GM23338 (cell line): ENCODE data around the gene NAALADL2. TPM values are rescaled to one million over a fixed set of nuclear protein-coding genes. Genes with fewer than 3 reads are reported as not detected.

Source experiments
- ATAC-seq: fragments of 200-7000 bp; cut with Tn5 transposase; 3 replicates; pipeline ENCODE4 v1.9.1; 2020
- DNase-seq: peaks from one replicate; pipeline ENCODE4 v3.0.0-alpha.2; 2015; ENCODE audit warnings: low spot score
- H2AFZ ChIP-seq: fragments of 200-600 bp; sonication (generic); 2 replicates; pipeline ENCODE4 v1.8.0; 2016; ENCODE audit warnings: antibody characterized with exemption, mild to moderate bottlenecking, moderate library complexity
- H3F3A ChIP-seq: fragments of 200-600 bp; sonication (generic); replicated peaks from 2 replicates; pipeline ENCODE4 v1.8.0; 2017; ENCODE audit warnings: antibody characterized with exemption, mixed run types, low read depth
- H3K27ac ChIP-seq: fragments of 200-600 bp; sonication (generic); 2 replicates; pipeline ENCODE4 v1.6.1; 2016; ENCODE audit warnings: low read depth
- H3K27me3 ChIP-seq: fragments of 200-600 bp; sonication (generic); 2 replicates; pipeline ENCODE4 v1.8.0; 2016; ENCODE audit warnings: mild to moderate bottlenecking, mixed run types, moderate library complexity; ENCODE audit not compliant: insufficient read depth
- H3K36me3 ChIP-seq: fragments of 200-600 bp; sonication (generic); 2 replicates; pipeline ENCODE4 v1.8.0; 2016; ENCODE audit warnings: mild to moderate bottlenecking; ENCODE audit not compliant: insufficient read depth
- H3K4me1 ChIP-seq: fragments of 200-600 bp; sonication (generic); 2 replicates; pipeline ENCODE4 v1.8.0; 2016; ENCODE audit warnings: mild to moderate bottlenecking, moderate library complexity; ENCODE audit not compliant: insufficient read depth
- H3K4me2 ChIP-seq: fragments of 200-600 bp; sonication (generic); 2 replicates; pipeline ENCODE4 v1.7.1; 2017; ENCODE audit warnings: mixed run types
- H3K4me3 ChIP-seq: fragments of 200-600 bp; sonication (generic); 2 replicates; pipeline ENCODE4 v1.6.1; 2016; ENCODE audit warnings: mixed run types
- H3K79me2 ChIP-seq: fragments of 200-600 bp; sonication (generic); replicated peaks from 2 replicates; pipeline ENCODE4 v1.8.0; 2017; ENCODE audit warnings: mild to moderate bottlenecking; ENCODE audit not compliant: insufficient read depth
- H3K9me2 ChIP-seq: fragments of 200-600 bp; sonication (generic); 2 replicates; pipeline ENCODE4 v1.8.0; 2017; ENCODE audit not compliant: insufficient read depth
- H4K20me1 ChIP-seq: fragments of 200-600 bp; sonication (generic); replicated peaks from 2 replicates; pipeline ENCODE4 v1.8.0; 2017; ENCODE audit warnings: mild to moderate bottlenecking; ENCODE audit not compliant: insufficient read depth
- H3K27ac Mint-ChIP-seq: 2 replicates; pipeline ENCODE4 v1.8.0; 2020; ENCODE audit warnings: inconsistent platforms, mild to moderate bottlenecking, moderate library complexity, mixed read lengths
- H3K27me3 Mint-ChIP-seq: 3 replicates; pipeline ENCODE4 v1.8.0; 2022; ENCODE audit warnings: low read depth, mild to moderate bottlenecking, moderate library complexity, mixed read lengths, inconsistent platforms; ENCODE audit not compliant: insufficient read depth, poor library complexity
- H3K36me3 Mint-ChIP-seq: 3 replicates; pipeline ENCODE4 v1.8.0; 2021; ENCODE audit warnings: low read depth, mild to moderate bottlenecking, inconsistent platforms, moderate library complexity, mixed read lengths
- H3K4me1 Mint-ChIP-seq: 3 replicates; pipeline ENCODE4 v1.8.0; 2020; ENCODE audit warnings: mild to moderate bottlenecking, inconsistent platforms, mixed read lengths
- H3K4me3 Mint-ChIP-seq: 3 replicates; pipeline ENCODE4 v1.8.0; 2021; ENCODE audit warnings: moderate library complexity, mild to moderate bottlenecking, inconsistent platforms, mixed read lengths
- H3K9me3 Mint-ChIP-seq: 3 replicates; pipeline ENCODE4 v1.8.0; 2020; ENCODE audit warnings: moderate library complexity, mild to moderate bottlenecking, inconsistent platforms, mixed read lengths
- CREB1 ChIP-seq: fragments of 250-450 bp; sonication (Bioruptor Pico); IDR thresholded peaks from 2 replicates; pipeline ENCODE4 v1.5.0; 2020; ENCODE audit warnings: low read depth, mild to moderate bottlenecking, moderate library complexity
- ETS1 ChIP-seq: IDR thresholded peaks from 2 replicates; pipeline ENCODE4 v1.6.1; 2016; ENCODE audit warnings: antibody characterized with exemption
- EZH2 ChIP-seq: fragments of 200-600 bp; sonication (generic); IDR thresholded peaks from one replicate; pipeline ENCODE4 v1.8.0; 2017; ENCODE audit warnings: antibody characterized with exemption, mild to moderate bottlenecking, low read depth; ENCODE audit not compliant: unreplicated experiment
- EZH2phosphoT487 ChIP-seq: fragments of 200-600 bp; sonication (generic); IDR thresholded peaks from one replicate; pipeline ENCODE4 v1.8.1; 2018; ENCODE audit warnings: antibody characterized with exemption; ENCODE audit not compliant: unreplicated experiment
- JUNB ChIP-seq: IDR thresholded peaks from one replicate; pipeline ENCODE4 v1.6.1; 2016; ENCODE audit warnings: antibody characterized with exemption; ENCODE audit not compliant: unreplicated experiment
- NANOG ChIP-seq: IDR thresholded peaks from 2 replicates; pipeline ENCODE4 v1.6.1; 2016; ENCODE audit warnings: antibody characterized with exemption, borderline replicate concordance
- POLR2AphosphoS5 ChIP-seq: IDR thresholded peaks from 2 replicates; pipeline ENCODE4 v1.6.1; 2016; ENCODE audit warnings: antibody characterized with exemption, low read depth
- REST ChIP-seq: IDR thresholded peaks from one replicate; pipeline ENCODE4 v1.6.1; 2018; ENCODE audit warnings: antibody characterized with exemption; ENCODE audit not compliant: unreplicated experiment
- STAT1 ChIP-seq: IDR thresholded peaks from one replicate; pipeline ENCODE4 v1.6.1; 2016; ENCODE audit warnings: antibody characterized with exemption; ENCODE audit not compliant: unreplicated experiment
- ZNF114 ChIP-seq: fragments of 250-450 bp; sonication (Bioruptor Pico); IDR thresholded peaks from 2 replicates; pipeline ENCODE4 v1.5.0; 2020; ENCODE audit warnings: mild to moderate bottlenecking, moderate library complexity
- ZNF331 ChIP-seq: fragments of 250-450 bp; sonication (Bioruptor Pico); IDR thresholded peaks from 2 replicates; pipeline ENCODE4 v1.5.0; 2020; ENCODE audit warnings: low read depth, mild to moderate bottlenecking, moderate library complexity
- ZNF462 ChIP-seq: fragments of 250-450 bp; sonication (Bioruptor Pico); IDR thresholded peaks from 2 replicates; pipeline ENCODE4 v1.5.0; 2020; ENCODE audit warnings: mild to moderate bottlenecking, moderate library complexity
- polyA plus RNA-seq: library from polyadenylated mRNA; unstranded; fragments of >200 nt; fragmentation: Nextera tagmentation; extraction: Ambion mirVana; gene quantifications from 2 replicates; pipeline ENCODE4 v1.2.1, GENCODE V29; 2016
- total RNA-seq: library from RNA; depleted of rRNA; stranded (reverse); fragments of >200 nt; shearing (Covaris generic); gene quantifications from 2 replicates; pipeline ENCODE4 v1.2.3, GENCODE V29; 2014
- TF ChIP-seq, protein P1 (sequence below), 2 experiments: fragments of 200-600 bp in 1 of 2; sonication (generic) in 1 of 2; conservative IDR thresholded peaks; 2 replicates each; pipeline versions ENCODE4 v1.5.1 to v1.6.1; 2016 to 2017; ENCODE audit warnings: antibody characterized with exemption in 2 of 2, low read depth in 2 of 2, mild to moderate bottlenecking in 2 of 2, moderate library complexity in 1 of 2

Gene NAALADL2
- total and polyA plus RNA-seq, 2 experiments from 2014 or later, result 1.6 to 2.6 TPM

DNA sequence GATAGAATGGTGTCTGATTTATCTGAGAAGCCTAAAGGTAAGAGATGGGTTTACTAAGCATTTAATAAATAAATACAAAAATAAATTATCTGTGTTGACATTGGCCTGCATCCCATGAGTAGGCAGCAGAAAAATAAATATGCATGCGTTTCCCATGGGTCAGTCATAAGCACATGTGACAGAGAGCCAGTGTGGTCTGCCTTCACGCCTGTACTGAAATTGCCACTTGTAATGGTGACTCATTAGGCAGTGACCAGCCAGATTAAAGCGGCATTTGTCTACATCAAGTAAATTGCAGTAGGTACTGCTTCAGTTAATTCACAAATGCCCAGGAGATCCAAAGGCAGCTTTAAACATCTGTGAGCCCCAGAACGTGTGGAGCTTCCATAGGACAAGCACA, 399.6 kb downstream of the NAALADL2 start:
- no peaks in the 10 kb centered on the region for H3F3A ChIP-seq
- H3K27ac Mint-ChIP-seq, result no peak overlapping the region
- H4K20me1 ChIP-seq, result no peaks in the 10 kb centered on the region
- TF ChIP-seq JUNB (no peak), REST (no peak), EZH2phosphoT487 (no peak), NANOG (no peak), ETS1 (no peak), ZNF331 (CRISPR knock-in tag) (no peak), EZH2 (no peak), POLR2AphosphoS5 (no peak), CREB1 (no peak), ZNF114 (no peak), ZNF462 (CRISPR knock-in tag) (no peak), STAT1 (no peak)
- TF ChIP-seq, protein P1, sequence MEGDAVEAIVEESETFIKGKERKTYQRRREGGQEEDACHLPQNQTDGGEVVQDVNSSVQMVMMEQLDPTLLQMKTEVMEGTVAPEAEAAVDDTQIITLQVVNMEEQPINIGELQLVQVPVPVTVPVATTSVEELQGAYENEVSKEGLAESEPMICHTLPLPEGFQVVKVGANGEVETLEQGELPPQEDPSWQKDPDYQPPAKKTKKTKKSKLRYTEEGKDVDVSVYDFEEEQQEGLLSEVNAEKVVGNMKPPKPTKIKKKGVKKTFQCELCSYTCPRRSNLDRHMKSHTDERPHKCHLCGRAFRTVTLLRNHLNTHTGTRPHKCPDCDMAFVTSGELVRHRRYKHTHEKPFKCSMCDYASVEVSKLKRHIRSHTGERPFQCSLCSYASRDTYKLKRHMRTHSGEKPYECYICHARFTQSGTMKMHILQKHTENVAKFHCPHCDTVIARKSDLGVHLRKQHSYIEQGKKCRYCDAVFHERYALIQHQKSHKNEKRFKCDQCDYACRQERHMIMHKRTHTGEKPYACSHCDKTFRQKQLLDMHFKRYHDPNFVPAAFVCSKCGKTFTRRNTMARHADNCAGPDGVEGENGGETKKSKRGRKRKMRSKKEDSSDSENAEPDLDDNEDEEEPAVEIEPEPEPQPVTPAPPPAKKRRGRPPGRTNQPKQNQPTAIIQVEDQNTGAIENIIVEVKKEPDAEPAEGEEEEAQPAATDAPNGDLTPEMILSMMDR (conservative IDR thresholded peaks at IDR 0.05; ENCODE audit: low read depth in 2 of 2), result no peak
- H3K4me3 ChIP-seq, result no peak overlapping the region
- no peaks in the 10 kb centered on the region for H3K4me1 Mint-ChIP-seq
- H3K27me3 ChIP-seq, result no peaks in the 10 kb centered on the region
- ATAC-seq (no peak), DNase-seq (no peak)
- H3K36me3 Mint-ChIP-seq, result no peaks in the 10 kb centered on the region
- no peaks in the 10 kb centered on the region for H3K36me3 ChIP-seq
- H3K4me3 Mint-ChIP-seq, result no peak overlapping the region
- no peaks in the 10 kb centered on the region for H3K9me3 Mint-ChIP-seq
- no peak overlapping the region for H3K4me2 ChIP-seq
- no peak overlapping the region for H2AFZ ChIP-seq
- H3K27ac ChIP-seq, result no peak overlapping the region
- H3K9me2 ChIP-seq, result no peaks in the 10 kb centered on the region
- no peaks in the 10 kb centered on the region for H3K27me3 Mint-ChIP-seq
- H3K4me1 ChIP-seq, result no peaks in the 10 kb centered on the region
- H3K79me2 ChIP-seq, result no peaks in the 10 kb centered on the region
